GM12878 (cell line): ENCODE data around the gene TOR1A. TPM values are rescaled to one million over a fixed set of nuclear protein-coding genes. Genes with fewer than 3 reads are reported as not detected.
A peak's percentile ranks its signal among the peaks of the same experiment; 100 is the strongest.

Source experiments
- ATAC-seq: fragments of 200-7000 bp; cut with Tn5 transposase; 3 replicates; pipeline ENCODE4 v1.9.1; 2020; ENCODE audit warnings: mild to moderate bottlenecking, moderate library complexity
- BruUV-seq: library from RNA; stranded (reverse); fragments of 400-500 nt; replicated peaks from 2 replicates; lab custom pipeline; 2021; lab: Mats Ljungman, UMichigan
- CTCF ChIA-PET: fragments of 300-600 bp; sonication (Branson Sonifier 250); formaldehyde crosslinking; extraction: SDS; loops from one replicate; lab custom pipeline; 2021; ENCODE audit warnings: inconsistent platforms; lab: Yijun Ruan, JAX
- POLR2A ChIA-PET: fragments of 350-600 bp; formaldehyde crosslinking; extraction: SDS; loops from one replicate; lab custom pipeline; 2021; ENCODE audit warnings: inconsistent platforms; lab: Charles Lee
- RAD21 ChIA-PET: fragments of 300-600 bp; sonication (Branson Sonifier 250); formaldehyde crosslinking; loops from one replicate; lab custom pipeline; 2023; ENCODE audit warnings: antibody characterized with exemption; ENCODE audit not compliant: unreplicated experiment; lab: Charles Lee
- SMC1A ChIA-PET: fragments of 300-600 bp; sonication (Branson Sonifier 250); formaldehyde crosslinking; loops from one replicate; lab custom pipeline; 2023; ENCODE audit not compliant: unreplicated experiment, uncharacterized antibody; lab: Charles Lee
- DNase-seq: peaks from one replicate; pipeline ENCODE4 v3.0.0-alpha.2; 2011; ENCODE audit warnings: low read depth, low spot score
- FAIRE-seq: peaks from 3 replicates; lab custom pipeline; 2011; peaks lifted over from hg19 to GRCh38; lab: Jason Lieb, UNC
- H2AFZ ChIP-seq: 2 replicates; pipeline ENCODE4 v1.6.0; 2011; ENCODE audit warnings: low read depth, low read length, control low read depth; ENCODE audit not compliant: control insufficient read depth
- H3K27ac ChIP-seq: 2 replicates; pipeline ENCODE4 v1.5.1; 2011; ENCODE audit warnings: control low read depth; ENCODE audit not compliant: control insufficient read depth, insufficient read depth
- H3K27me3 ChIP-seq, 2 experiments: replicated peaks in 1 of 2; 2 replicates each; pipeline versions ENCODE4 v1.6.0 to v1.6.1; 2011; ENCODE audit warnings: low read length in 1 of 2; ENCODE audit not compliant: control insufficient read depth in 2 of 2, insufficient read depth in 2 of 2
- H3K36me3 ChIP-seq, 2 experiments: 2 replicates each; pipeline ENCODE4 v1.5.1; 2011; ENCODE audit warnings: low read length in 1 of 2; ENCODE audit not compliant: control insufficient read depth in 2 of 2, insufficient read depth in 2 of 2
- H3K4me1 ChIP-seq: 2 replicates; pipeline ENCODE4 v1.6.1; 2011; ENCODE audit warnings: mild to moderate bottlenecking, low read length, moderate library complexity, mixed read lengths; ENCODE audit not compliant: control insufficient read depth, insufficient read depth
- H3K4me2 ChIP-seq: 2 replicates; pipeline ENCODE4 v1.6.0; 2011; ENCODE audit warnings: control low read depth; ENCODE audit not compliant: control insufficient read depth, insufficient read depth
- H3K4me3 ChIP-seq: fragments of 200-600 bp; sonication (generic); 2 replicates; pipeline ENCODE4 v1.5.1; 2016
- H3K79me2 ChIP-seq: 2 replicates; pipeline ENCODE4 v1.6.0; 2011; ENCODE audit warnings: low read length; ENCODE audit not compliant: control insufficient read depth, insufficient read depth
- H3K9ac ChIP-seq: 2 replicates; pipeline ENCODE4 v1.8.0; 2011; ENCODE audit warnings: low read length, control low read depth, mixed read lengths; ENCODE audit not compliant: control insufficient read depth, insufficient read depth
- H3K9me3 ChIP-seq: replicated peaks from 3 replicates; pipeline ENCODE4 v1.5.1; 2011; ENCODE audit warnings: mild to moderate bottlenecking, low read length; ENCODE audit not compliant: control insufficient read depth, insufficient read depth
- H4K20me1 ChIP-seq: 2 replicates; pipeline ENCODE4 v1.6.0; 2011; ENCODE audit not compliant: control insufficient read depth, insufficient read depth
- WRNIP1 ChIP-seq: IDR thresholded peaks from 2 replicates; pipeline ENCODE4 v1.6.1; 2011; ENCODE audit warnings: low read depth, low read length, improper control_type of control experiment, borderline replicate concordance
- WGBS: methylation state at CpG from one replicate; pipeline ENCODE4 v1.1.6; 2016; ENCODE audit warnings: low lambda C conversion rate; ENCODE audit not compliant: insufficient replicate concordance, insufficient coverage; ENCODE audit errors: missing lambda C conversion rate; 5-methylcytosine and 5-hydroxymethylcytosine counted together
- in situ Hi-C: fragments of 300-500 bp; cut with MboI; formaldehyde crosslinking; loops from 9 replicates; pipeline ENCODE4 v1.14.3; 2018; ENCODE audit warnings: mixed read lengths
- intact Hi-C: fragments of 100-400 bp; cut with micrococcal nuclease; formaldehyde crosslinking; loops from one replicate; pipeline ENCODE4 v1.14.2; 2022; ENCODE audit not compliant: unreplicated experiment
- polyA plus RNA-seq, 11 experiments: library from polyadenylated mRNA; depleted of rRNA in 4 of 11; unstranded in 6 of 11; stranded (reverse) in 5 of 11; fragments of >200 nt; fragmentation: Nextera tagmentation in 4 of 11; fragmentation: Illumina TruSeq in 1 of 11; extraction: Ambion mirVana in 4 of 11; extraction: Trizol in 1 of 11; gene quantifications; 1 replicate in 1 of 11; 2 replicates in 10 of 11; pipeline versions ENCODE4 v1.2.1 to v1.2.3, GENCODE V29; 2011 to 2016; ENCODE audit warnings: inconsistent platforms in 2 of 11, missing spikeins in 2 of 11, low read depth in 1 of 11
- total RNA-seq, 4 experiments: library from RNA; depleted of rRNA in 3 of 4; stranded (reverse); fragments of >200 nt in 3 of 4; fragmentation: Illumina TruSeq in 1 of 4; extraction: Trizol in 1 of 4; gene quantifications; 2 replicates each; pipeline versions ENCODE4 v1.2.1 to v1.2.3, GENCODE V29; 2013 to 2021
- TF ChIP-seq, protein P1 (sequence below): fragments of 450-650 bp; IDR thresholded peaks from 2 replicates; pipeline ENCODE4 v1.6.1; 2017; ENCODE audit warnings: mild to moderate bottlenecking
- TF ChIP-seq, protein P2 (sequence below): fragments of 450-650 bp; IDR thresholded peaks from 2 replicates; pipeline ENCODE4 v1.6.1; 2017; ENCODE audit warnings: mild to moderate bottlenecking, low read depth, inconsistent platforms; ENCODE audit not compliant: poor library complexity, severe bottlenecking

Gene TOR1A
- total and polyA plus RNA-seq, 10 of the 15 experiments (the other 5 are each of a cell fraction or from before 2014, with no cell fraction given), result 3.2 to 60.8 (median 38.6) TPM

DNA sequence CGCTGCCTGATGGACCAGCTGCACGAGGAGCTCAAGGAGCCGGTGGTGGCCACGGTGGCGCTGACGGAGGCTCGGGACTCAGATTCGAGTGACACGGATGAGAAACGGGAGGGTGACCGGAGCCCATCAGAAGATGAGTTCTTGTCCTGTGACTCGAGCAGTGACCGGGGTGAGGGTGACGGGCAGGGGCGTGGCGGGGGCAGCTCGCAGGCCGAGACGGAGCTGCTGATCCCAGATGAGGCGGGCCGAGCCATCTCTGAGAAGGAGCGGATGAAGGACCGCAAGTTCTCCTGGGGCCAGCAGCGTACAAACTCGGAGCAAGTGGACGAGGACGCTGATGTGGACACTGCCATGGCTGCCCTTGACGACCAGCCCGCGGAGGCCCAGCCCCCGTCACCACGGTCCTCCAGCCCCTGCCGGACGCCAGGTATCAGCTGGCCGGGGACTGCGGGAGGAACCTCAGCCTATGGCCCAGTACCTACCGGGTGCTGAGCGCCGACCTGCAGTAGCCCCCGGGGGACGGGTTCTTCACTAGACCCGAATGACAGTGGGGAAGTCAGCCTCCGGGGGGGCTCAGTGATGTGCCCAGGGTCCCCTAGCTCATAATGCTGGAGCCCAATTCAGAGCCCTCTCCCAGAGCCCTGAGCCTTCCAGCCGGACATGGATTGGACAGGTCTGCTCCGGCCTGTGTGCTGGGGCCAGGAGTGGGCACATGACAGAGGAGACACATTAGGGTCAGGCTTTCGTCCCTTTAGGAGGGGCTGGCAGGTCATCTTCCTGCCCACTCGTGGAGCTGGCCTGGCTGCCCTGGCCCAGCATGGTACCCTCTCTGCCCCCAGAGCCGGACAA lies 44.3 kb upstream of the TOR1A start (continued):
- TF ChIP-seq, protein P1, sequence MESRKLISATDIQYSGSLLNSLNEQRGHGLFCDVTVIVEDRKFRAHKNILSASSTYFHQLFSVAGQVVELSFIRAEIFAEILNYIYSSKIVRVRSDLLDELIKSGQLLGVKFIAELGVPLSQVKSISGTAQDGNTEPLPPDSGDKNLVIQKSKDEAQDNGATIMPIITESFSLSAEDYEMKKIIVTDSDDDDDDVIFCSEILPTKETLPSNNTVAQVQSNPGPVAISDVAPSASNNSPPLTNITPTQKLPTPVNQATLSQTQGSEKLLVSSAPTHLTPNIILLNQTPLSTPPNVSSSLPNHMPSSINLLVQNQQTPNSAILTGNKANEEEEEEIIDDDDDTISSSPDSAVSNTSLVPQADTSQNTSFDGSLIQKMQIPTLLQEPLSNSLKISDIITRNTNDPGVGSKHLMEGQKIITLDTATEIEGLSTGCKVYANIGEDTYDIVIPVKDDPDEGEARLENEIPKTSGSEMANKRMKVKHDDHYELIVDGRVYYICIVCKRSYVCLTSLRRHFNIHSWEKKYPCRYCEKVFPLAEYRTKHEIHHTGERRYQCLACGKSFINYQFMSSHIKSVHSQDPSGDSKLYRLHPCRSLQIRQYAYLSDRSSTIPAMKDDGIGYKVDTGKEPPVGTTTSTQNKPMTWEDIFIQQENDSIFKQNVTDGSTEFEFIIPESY, result no peak

DNA sequence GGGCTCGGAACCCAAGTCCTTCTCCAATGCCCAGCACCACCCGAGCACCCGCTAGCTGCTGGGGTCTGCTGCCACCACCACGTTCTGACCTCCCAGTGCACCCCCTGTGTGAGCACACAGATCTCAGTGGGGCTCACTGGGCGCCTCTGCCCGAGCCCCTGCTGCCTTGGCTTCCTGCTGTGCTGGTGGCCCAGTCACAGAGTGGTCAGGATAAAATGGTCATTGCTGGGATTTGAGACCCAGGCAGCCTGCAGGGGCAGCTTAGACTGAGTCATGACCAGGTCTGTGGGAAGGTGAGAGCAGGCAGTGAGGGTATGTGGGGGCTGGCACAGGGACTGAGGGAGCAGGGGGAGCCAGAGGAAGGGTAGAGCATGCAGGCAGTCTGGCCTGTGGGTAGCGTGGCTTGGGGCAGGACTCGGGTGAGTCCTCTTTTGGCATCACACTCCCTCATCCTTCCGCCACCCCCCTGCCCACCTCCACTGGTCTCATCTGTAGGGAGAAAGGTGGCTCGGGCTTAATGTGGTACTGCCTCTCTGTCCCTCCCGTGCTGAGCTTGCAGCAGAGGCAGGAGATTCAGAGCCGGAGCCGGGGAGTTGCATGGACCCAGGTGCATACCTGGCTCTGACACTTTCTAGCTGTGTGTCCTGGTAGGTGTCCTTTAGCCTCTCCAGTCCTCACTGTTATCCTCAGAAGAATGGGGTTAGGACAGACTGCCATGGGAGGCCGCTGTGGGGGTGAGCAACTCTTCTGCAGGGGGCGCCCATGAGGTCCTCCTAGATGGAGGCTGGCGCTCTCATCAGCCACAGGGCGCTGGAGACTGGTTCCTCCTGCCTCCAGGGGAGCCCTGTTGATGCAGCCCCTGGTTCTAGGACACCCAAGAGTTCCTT lies 43.4 kb upstream of the TOR1A start:
- POLR2A ChIA-PET, result interaction anchor here (0.6 kb wide), 1 partner anchor 24 kb away, joined by 4 read pairs; no protein-coding TSS in a partner anchor
- CTCF ChIA-PET, result no interaction called here
- no peak for DNase-seq

More for the DNA sequence above, 43.4 kb upstream of the TOR1A start:
- BruUV-seq, result no TSS peak
- ChIA-PET RAD21 (no interaction called here), SMC1A (no interaction called here)
- Histone ChIP-seq H3K27ac (no peak overlapping the region), H3K9ac (no peak overlapping the region), H3K9me3 (no peaks in the 10 kb centered on the region), H2AFZ (no peak overlapping the region), H3K36me3 (peaks cover 0 to 2% of the 10 kb centered on the region in 2 experiments; a peak in 3 of 4 replicates), H3K4me3 (no peak overlapping the region), H3K27me3 (no peaks in the 10 kb centered on the region), H3K4me2 (no peak overlapping the region), H4K20me1 (no peaks in the 10 kb centered on the region), H3K4me1 (peaks cover 5% of the 10 kb centered on the region), H3K79me2 (no peaks in the 10 kb centered on the region)
- WGBS, result 82% methylated on average over 17 of the region's 17 CpGs
- no peak; the same call in 1 of the 3 replicates for ATAC-seq
- intact Hi-C loops (no loop called here), in situ Hi-C loops (no loop called here)
- no peak for FAIRE-seq
- TF ChIP-seq, protein P1, result peak; percentile 92
- TF ChIP-seq WRNIP1, result no peak
- TF ChIP-seq, protein P2, sequence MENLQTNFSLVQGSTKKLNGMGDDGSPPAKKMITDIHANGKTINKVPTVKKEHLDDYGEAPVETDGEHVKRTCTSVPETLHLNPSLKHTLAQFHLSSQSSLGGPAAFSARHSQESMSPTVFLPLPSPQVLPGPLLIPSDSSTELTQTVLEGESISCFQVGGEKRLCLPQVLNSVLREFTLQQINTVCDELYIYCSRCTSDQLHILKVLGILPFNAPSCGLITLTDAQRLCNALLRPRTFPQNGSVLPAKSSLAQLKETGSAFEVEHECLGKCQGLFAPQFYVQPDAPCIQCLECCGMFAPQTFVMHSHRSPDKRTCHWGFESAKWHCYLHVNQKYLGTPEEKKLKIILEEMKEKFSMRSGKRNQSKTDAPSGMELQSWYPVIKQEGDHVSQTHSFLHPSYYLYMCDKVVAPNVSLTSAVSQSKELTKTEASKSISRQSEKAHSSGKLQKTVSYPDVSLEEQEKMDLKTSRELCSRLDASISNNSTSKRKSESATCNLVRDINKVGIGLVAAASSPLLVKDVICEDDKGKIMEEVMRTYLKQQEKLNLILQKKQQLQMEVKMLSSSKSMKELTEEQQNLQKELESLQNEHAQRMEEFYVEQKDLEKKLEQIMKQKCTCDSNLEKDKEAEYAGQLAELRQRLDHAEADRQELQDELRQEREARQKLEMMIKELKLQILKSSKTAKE, result no peak
